ENCODE results near the gene GSTO2.

Gene GSTO2

GRCh38 chr10:104323760-104324201 lies 54.8 kb downstream of the GSTO2 start:
- in situ Hi-C loops (cut with MboI; ENCODE audit: low sequenced_read_pairs, unreplicated experiment) = no loop called here
- TF ChIP-seq CTCF (IDR thresholded peaks at IDR 0.05; ENCODE audit: borderline replicate concordance, control extremely low read depth, extremely low read depth, insufficient read depth, missing control alignments) = no peak
- no peak for DNase-seq (ENCODE audit: low spot score)

- DNase-seq (ENCODE audit: low spot score) = no peak
- in situ Hi-C loops (cut with MboI; ENCODE audit: low sequenced_read_pairs, unreplicated experiment) = no loop called here
- TF ChIP-seq CTCF (IDR thresholded peaks at IDR 0.05; ENCODE audit: borderline replicate concordance, control extremely low read depth, extremely low read depth, insufficient read depth, missing control alignments) = no peak
Measured at GRCh38 chr10:104324221-104324686, 55.3 kb downstream of the GSTO2 start.

GRCh38 chr10:104324931-104325330 lies 55.9 kb downstream of the GSTO2 start:
- DNase-seq (ENCODE audit: low spot score) = no peak
- TF ChIP-seq CTCF (IDR thresholded peaks at IDR 0.05; ENCODE audit: borderline replicate concordance, control extremely low read depth, extremely low read depth, insufficient read depth, missing control alignments) = no peak
- in situ Hi-C loops (cut with MboI; ENCODE audit: low sequenced_read_pairs, unreplicated experiment) = no loop called here

- no peak for DNase-seq (ENCODE audit: low spot score)
- in situ Hi-C loops (cut with MboI; ENCODE audit: low sequenced_read_pairs, unreplicated experiment) = no loop called here
- no peak for TF ChIP-seq CTCF (IDR thresholded peaks at IDR 0.05; ENCODE audit: borderline replicate concordance, control extremely low read depth, extremely low read depth, insufficient read depth, missing control alignments)
Measured at GRCh38 chr10:104325436-104326435, 56.8 kb downstream of the GSTO2 start.

- in situ Hi-C loops (cut with MboI; ENCODE audit: low sequenced_read_pairs, unreplicated experiment) = no loop called here
- TF ChIP-seq CTCF (IDR thresholded peaks at IDR 0.05; ENCODE audit: borderline replicate concordance, control extremely low read depth, extremely low read depth, insufficient read depth, missing control alignments) = no peak
- DNase-seq (ENCODE audit: low spot score) = no peak
Measured at GRCh38 chr10:104326991-104327610, 58.1 kb downstream of the GSTO2 start.

GRCh38 chr10:104327745-104328645 lies 59.0 kb downstream of the GSTO2 start:
- in situ Hi-C loops (cut with MboI; ENCODE audit: low sequenced_read_pairs, unreplicated experiment) = no loop called here
- TF ChIP-seq CTCF (IDR thresholded peaks at IDR 0.05; ENCODE audit: borderline replicate concordance, control extremely low read depth, extremely low read depth, insufficient read depth, missing control alignments) = no peak
- DNase-seq (ENCODE audit: low spot score) = no peak

Data from GM13976 (cell line).